ENCODE measurements around the gene CFC1.
"Not testable (repeated sequence)": the region's sequence is repeated elsewhere in the genome, so short reads cannot be mapped to it uniquely, and the experiment has no call there.

GRCh38 chr2:130571929-130572328 is 27.4 kb downstream of the CFC1 start:
- TF ChIP-seq POLR2AphosphoS5 (IDR thresholded peaks at IDR 0.05; ENCODE audit: borderline replicate concordance, low read depth, low read length); EZH2 (IDR thresholded peaks at IDR 0.05); FOXP2 (optimal IDR thresholded peaks at IDR 0.05; ENCODE audit: control extremely low read depth, extremely low read length, insufficient read depth): not testable (repeated sequence)

Measured in SK-N-MC (cell line).